OCI-LY7 (cell line): ENCODE measurements around the gene ZNF536. TPM values are rescaled to one million over a fixed set of nuclear protein-coding genes. Genes with fewer than 3 reads are reported as not detected.

Experiments used
- BruUV-seq: library from RNA; stranded (reverse); fragments of 400-500 nt; replicated peaks from 2 replicates; lab custom pipeline; 2021; lab: Mats Ljungman, UMichigan
- CTCF ChIA-PET: fragments of 300-600 bp; sonication (Branson Sonifier 250); formaldehyde crosslinking; loops from one replicate; lab custom pipeline; 2022; ENCODE audit warnings: antibody characterized with exemption; ENCODE audit not compliant: unreplicated experiment; lab: Charles Lee
- POLR2A ChIA-PET: fragments of 300-600 bp; sonication (Branson Sonifier 250); formaldehyde crosslinking; loops from one replicate; lab custom pipeline; 2022; ENCODE audit warnings: antibody characterized with exemption; lab: Charles Lee
- DNase-seq: peaks from one replicate; pipeline ENCODE4 v3.0.0-alpha.2; 2015; ENCODE audit warnings: low spot score
- H2AFZ ChIP-seq: fragments of 200-600 bp; sonication (generic), shearing (Covaris generic); 2 replicates; pipeline ENCODE4 v1.6.1; 2014; ENCODE audit warnings: mild to moderate bottlenecking, antibody characterized with exemption, low read length, moderate library complexity
- H3K27ac ChIP-seq: fragments of 200-600 bp; sonication (generic); 2 replicates; pipeline ENCODE4 v1.5.1; 2014; ENCODE audit warnings: mixed run types, low read depth, mild to moderate bottlenecking, moderate library complexity, low read length, inconsistent platforms; ENCODE audit not compliant: poor library complexity, severe bottlenecking
- H3K36me3 ChIP-seq: fragments of 200-600 bp; sonication (generic); 2 replicates; pipeline ENCODE4 v1.6.1; 2014; ENCODE audit warnings: mild to moderate bottlenecking, antibody characterized with exemption, low read length, moderate library complexity, mixed read lengths; ENCODE audit not compliant: insufficient read depth
- H3K4me1 ChIP-seq: fragments of 200-600 bp; sonication (generic); 2 replicates; pipeline ENCODE4 v1.5.1; 2014; ENCODE audit warnings: mild to moderate bottlenecking, low read length; ENCODE audit not compliant: insufficient read depth, poor library complexity, severe bottlenecking
- H3K4me2 ChIP-seq: fragments of 200-600 bp; sonication (generic); 2 replicates; pipeline ENCODE4 v1.6.1; 2014; ENCODE audit warnings: mild to moderate bottlenecking, low read length
- H3K4me3 ChIP-seq: fragments of 200-600 bp; sonication (generic); 2 replicates; pipeline ENCODE4 v1.5.1; 2014; ENCODE audit warnings: mild to moderate bottlenecking, low read depth, low read length; ENCODE audit not compliant: poor library complexity, severe bottlenecking
- H3K79me2 ChIP-seq: fragments of 200-600 bp; sonication (generic); 2 replicates; pipeline ENCODE4 v1.6.1; 2016; ENCODE audit warnings: low read depth, mild to moderate bottlenecking, low read length, moderate library complexity, mixed read lengths; ENCODE audit not compliant: insufficient read depth
- H3K9me2 ChIP-seq: fragments of 200-600 bp; sonication (generic); 2 replicates; pipeline ENCODE4 v1.6.1; 2016; ENCODE audit warnings: mild to moderate bottlenecking, low read length, mixed read lengths; ENCODE audit not compliant: insufficient read depth
- H3K9me3 ChIP-seq: fragments of 200-600 bp; sonication (generic); 2 replicates; pipeline ENCODE4 v1.6.1; 2014; ENCODE audit warnings: mild to moderate bottlenecking, mixed run types, low read length, mixed read lengths
- H4K20me1 ChIP-seq: fragments of 200-600 bp; sonication (generic); 2 replicates; pipeline ENCODE4 v1.6.1; 2014; ENCODE audit warnings: mild to moderate bottlenecking, antibody characterized with exemption, low read length, moderate library complexity, mixed read lengths; ENCODE audit not compliant: insufficient read depth
- EZH2phosphoT487 ChIP-seq: fragments of 200-600 bp; sonication (generic); IDR thresholded peaks from 2 replicates; pipeline ENCODE4 v1.6.1; 2018; ENCODE audit warnings: low read depth, borderline replicate concordance, mild to moderate bottlenecking, mixed run types, antibody characterized with exemption, low read length, moderate library complexity, mixed read lengths
- intact Hi-C: fragments of 100-400 bp; cut with micrococcal nuclease; formaldehyde crosslinking; loops from one replicate; pipeline ENCODE4 v1.10.0; 2022; ENCODE audit not compliant: unreplicated experiment
- total RNA-seq, 2 experiments: library from RNA; depleted of rRNA in 1 of 2; stranded (reverse); fragments of >200 nt in 1 of 2; shearing (Covaris generic) in 1 of 2; gene quantifications; 2 replicates each; pipeline ENCODE4 v1.2.3, GENCODE V29; 2014 to 2022
- TF ChIP-seq, protein P1 (sequence below): fragments of 200-600 bp; sonication (generic); conservative IDR thresholded peaks from 2 replicates; pipeline ENCODE4 v1.5.1; 2014; ENCODE audit warnings: mild to moderate bottlenecking, antibody characterized with exemption, low read length, moderate library complexity, mixed read lengths

ZNF536 gene
- total RNA-seq, 2 experiments from 2014 or later: 0.06 to 0.30 TPM

DNA sequence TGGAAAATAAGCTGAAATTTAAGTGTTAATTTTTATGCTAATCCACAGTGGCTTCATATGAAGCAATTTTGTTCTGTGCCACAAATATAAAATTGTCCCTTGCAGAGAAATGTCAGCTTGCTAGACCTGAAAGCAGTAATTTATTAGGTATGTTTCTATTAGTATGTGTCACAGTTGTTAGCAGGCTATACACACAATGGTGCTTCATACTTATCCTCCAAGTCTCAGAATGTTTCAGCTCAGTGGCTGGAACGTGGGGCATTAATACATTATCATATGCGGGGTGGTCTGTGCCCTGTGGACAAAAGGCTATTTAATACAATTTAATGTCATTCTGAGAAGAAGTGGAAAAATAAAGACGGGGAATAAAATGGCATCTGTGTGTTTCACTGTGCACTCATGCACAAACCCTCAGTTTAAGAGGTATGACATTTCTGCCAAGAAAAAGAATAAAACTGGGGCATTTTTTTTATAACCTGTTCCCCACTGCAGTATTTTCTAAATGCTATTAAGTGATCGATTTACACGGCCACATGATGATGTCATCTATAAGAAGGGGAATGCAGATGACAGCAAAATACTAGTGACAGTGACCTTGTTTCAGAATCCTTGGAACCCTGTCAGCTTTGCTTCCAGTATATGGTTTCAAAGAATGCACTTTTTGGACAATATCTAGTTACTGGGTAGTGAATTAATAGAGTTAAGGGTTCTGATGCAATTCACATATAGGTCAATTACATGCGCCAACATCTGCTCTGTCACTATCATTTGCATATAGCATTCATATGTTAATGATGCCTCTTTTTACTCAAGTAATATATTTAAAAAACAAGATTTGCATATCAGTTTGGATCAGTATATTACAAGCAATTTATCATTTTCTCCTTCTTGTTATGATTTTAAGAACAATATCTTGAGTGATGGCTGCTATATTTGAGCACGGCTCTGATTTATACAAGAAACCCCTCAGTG is 21.2 kb upstream of the ZNF536 start:
- Histone ChIP-seq H3K4me2 (no peak overlapping the region), H3K27ac (no peak overlapping the region), H3K36me3 (no peaks in the 10 kb centered on the region), H3K4me1 (no peaks in the 10 kb centered on the region), H3K4me3 (no peak overlapping the region), H3K79me2 (no peaks in the 10 kb centered on the region), H3K9me3 (no peaks in the 10 kb centered on the region), H4K20me1 (no peaks in the 10 kb centered on the region), H2AFZ (no peak overlapping the region), H3K9me2 (no peaks in the 10 kb centered on the region)
- ChIA-PET CTCF (no interaction called here), POLR2A (no interaction called here)
- TF ChIP-seq, protein P1, sequence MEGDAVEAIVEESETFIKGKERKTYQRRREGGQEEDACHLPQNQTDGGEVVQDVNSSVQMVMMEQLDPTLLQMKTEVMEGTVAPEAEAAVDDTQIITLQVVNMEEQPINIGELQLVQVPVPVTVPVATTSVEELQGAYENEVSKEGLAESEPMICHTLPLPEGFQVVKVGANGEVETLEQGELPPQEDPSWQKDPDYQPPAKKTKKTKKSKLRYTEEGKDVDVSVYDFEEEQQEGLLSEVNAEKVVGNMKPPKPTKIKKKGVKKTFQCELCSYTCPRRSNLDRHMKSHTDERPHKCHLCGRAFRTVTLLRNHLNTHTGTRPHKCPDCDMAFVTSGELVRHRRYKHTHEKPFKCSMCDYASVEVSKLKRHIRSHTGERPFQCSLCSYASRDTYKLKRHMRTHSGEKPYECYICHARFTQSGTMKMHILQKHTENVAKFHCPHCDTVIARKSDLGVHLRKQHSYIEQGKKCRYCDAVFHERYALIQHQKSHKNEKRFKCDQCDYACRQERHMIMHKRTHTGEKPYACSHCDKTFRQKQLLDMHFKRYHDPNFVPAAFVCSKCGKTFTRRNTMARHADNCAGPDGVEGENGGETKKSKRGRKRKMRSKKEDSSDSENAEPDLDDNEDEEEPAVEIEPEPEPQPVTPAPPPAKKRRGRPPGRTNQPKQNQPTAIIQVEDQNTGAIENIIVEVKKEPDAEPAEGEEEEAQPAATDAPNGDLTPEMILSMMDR: no peak
- no peak for TF ChIP-seq EZH2phosphoT487
- intact Hi-C loops: no loop called here
- BruUV-seq: no TSS peak
- DNase-seq: no peak

DNA sequence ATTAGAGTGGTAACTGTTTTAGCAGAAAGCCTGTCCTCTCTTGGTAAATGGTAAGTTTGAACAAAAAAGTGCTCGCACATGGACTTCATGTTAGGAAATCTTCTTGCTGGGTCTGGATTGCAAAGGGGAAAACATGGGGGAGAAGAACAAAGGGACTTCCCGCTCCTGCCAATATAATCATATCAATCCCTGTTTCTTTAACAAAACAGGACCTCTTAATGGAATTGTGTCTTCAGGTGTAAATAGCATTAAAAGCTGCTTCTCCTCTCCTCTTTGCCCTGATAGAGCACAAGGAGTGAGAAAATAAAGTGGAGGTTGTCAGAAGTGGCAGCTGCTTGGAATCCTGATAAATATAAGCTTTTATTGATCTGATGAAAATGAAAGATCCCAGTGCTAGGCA is 20.4 kb upstream of the ZNF536 start:
- Histone ChIP-seq H3K36me3 (no peaks in the 10 kb centered on the region), H3K9me3 (no peaks in the 10 kb centered on the region), H3K4me2 (no peak overlapping the region), H3K79me2 (no peaks in the 10 kb centered on the region), H4K20me1 (no peaks in the 10 kb centered on the region), H2AFZ (no peak overlapping the region), H3K4me1 (no peaks in the 10 kb centered on the region), H3K9me2 (no peaks in the 10 kb centered on the region), H3K4me3 (no peak overlapping the region), H3K27ac (no peak overlapping the region)
- ChIA-PET CTCF (interaction anchor here (0.6 kb wide), 1 partner anchor 635 kb away, joined by 3 read pairs; no protein-coding TSS in a partner anchor), POLR2A (interaction anchor here (0.6 kb wide), 1 partner anchor 365 kb away, joined by 3 read pairs; no protein-coding TSS in a partner anchor)
- DNase-seq: no peak
- intact Hi-C loops: no loop called here
- TF ChIP-seq, protein P1: no peak
- TF ChIP-seq EZH2phosphoT487: no peak
- no TSS peak for BruUV-seq

DNA sequence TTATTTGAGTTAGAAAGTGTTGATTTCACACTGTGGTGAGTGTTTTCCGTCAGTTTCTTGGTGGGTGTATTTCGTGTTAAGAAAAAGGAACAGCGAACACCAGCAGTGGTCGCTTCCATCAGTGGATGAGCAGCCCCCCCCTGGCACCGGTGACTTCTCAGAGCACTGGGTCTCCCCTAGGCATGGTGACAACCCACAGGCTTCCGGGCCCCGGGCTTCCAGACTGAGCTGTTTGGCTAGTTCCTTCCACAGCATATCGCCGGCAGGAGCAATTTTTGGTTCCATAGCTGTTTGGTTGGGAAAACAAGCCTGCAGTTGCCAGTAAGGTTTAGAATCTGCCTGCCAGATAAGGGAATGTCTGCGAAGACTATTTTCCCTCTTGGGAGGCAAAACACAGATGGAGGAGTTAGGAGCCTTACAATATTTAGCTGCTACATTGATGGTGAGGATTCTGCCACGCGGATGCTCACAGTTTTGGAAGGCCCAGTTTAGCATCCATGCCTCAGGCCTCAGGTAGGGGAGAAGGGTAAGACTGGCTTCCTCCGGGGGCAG is 18.7 kb upstream of the ZNF536 start:
- no peak for DNase-seq
- BruUV-seq: no TSS peak
- Histone ChIP-seq H3K9me2 (no peaks in the 10 kb centered on the region), H4K20me1 (no peaks in the 10 kb centered on the region), H3K9me3 (no peaks in the 10 kb centered on the region), H3K27ac (no peak overlapping the region), H2AFZ (no peak overlapping the region), H3K36me3 (no peaks in the 10 kb centered on the region), H3K4me3 (no peak overlapping the region), H3K4me1 (no peaks in the 10 kb centered on the region), H3K4me2 (no peak overlapping the region), H3K79me2 (no peaks in the 10 kb centered on the region)
- TF ChIP-seq, protein P1: no peak
- TF ChIP-seq EZH2phosphoT487: no peak
- POLR2A ChIA-PET: no interaction called here
- CTCF ChIA-PET: no interaction called here
- intact Hi-C loops: no loop called here
